Astrocyte of the spinal cord (primary cell): ENCODE data around the gene UBASH3B.
A peak's percentile ranks its signal among the peaks of the same experiment; 100 is the strongest.

Source experiments
- DNase-seq: peaks from one replicate; pipeline ENCODE4 v3.0.0; 2011; ENCODE audit warnings: low read depth, low spot score
- H3K4me3 ChIP-seq: 2 replicates; pipeline ENCODE4 v1.5.1; 2011; ENCODE audit warnings: low read depth, mild to moderate bottlenecking, low read length, moderate library complexity
- in situ Hi-C: cut with HindIII; loops from 2 replicates; pipeline ENCODE4 v1.10.0; 2017; ENCODE audit warnings: low sequenced_read_pairs
- TF ChIP-seq, protein P1 (sequence below): IDR thresholded peaks from 2 replicates; pipeline ENCODE4 v1.5.1; 2012; ENCODE audit warnings: low read depth, mild to moderate bottlenecking, low read length, inconsistent platforms

UBASH3B gene

DNA sequence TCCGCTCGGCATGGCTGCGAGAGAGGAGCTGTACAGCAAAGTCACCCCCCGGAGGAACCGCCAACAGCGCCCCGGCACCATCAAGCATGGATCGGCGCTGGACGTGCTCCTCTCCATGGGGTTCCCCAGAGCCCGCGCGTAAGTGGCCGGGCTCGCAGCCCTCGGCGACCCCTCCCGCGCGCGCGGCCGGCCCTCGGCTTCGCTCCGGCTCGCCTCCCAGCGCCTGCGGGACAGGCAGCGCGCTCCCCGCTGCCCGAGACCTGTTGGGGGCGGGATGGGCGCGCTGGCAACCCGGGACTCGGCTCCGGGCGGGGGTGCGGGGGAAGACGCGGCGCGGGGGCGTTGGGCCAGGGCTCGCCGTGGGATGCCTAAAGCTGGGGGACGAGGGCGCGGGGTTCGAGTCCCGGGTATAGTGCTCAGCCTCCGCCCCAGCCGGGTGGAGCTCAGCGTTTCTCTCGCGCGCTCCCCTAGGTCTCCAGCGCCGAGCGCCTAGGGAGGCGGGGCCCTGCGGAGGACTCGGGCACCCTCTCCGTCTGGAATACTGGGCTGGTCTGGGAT lies 630 bp downstream of the UBASH3B start:
- TF ChIP-seq, protein P1, sequence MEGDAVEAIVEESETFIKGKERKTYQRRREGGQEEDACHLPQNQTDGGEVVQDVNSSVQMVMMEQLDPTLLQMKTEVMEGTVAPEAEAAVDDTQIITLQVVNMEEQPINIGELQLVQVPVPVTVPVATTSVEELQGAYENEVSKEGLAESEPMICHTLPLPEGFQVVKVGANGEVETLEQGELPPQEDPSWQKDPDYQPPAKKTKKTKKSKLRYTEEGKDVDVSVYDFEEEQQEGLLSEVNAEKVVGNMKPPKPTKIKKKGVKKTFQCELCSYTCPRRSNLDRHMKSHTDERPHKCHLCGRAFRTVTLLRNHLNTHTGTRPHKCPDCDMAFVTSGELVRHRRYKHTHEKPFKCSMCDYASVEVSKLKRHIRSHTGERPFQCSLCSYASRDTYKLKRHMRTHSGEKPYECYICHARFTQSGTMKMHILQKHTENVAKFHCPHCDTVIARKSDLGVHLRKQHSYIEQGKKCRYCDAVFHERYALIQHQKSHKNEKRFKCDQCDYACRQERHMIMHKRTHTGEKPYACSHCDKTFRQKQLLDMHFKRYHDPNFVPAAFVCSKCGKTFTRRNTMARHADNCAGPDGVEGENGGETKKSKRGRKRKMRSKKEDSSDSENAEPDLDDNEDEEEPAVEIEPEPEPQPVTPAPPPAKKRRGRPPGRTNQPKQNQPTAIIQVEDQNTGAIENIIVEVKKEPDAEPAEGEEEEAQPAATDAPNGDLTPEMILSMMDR, result no peak
- peak; percentile 75 for DNase-seq
- H3K4me3 ChIP-seq, result peak overlapping the region; percentile 88
- in situ Hi-C loops, result no loop called here

DNA sequence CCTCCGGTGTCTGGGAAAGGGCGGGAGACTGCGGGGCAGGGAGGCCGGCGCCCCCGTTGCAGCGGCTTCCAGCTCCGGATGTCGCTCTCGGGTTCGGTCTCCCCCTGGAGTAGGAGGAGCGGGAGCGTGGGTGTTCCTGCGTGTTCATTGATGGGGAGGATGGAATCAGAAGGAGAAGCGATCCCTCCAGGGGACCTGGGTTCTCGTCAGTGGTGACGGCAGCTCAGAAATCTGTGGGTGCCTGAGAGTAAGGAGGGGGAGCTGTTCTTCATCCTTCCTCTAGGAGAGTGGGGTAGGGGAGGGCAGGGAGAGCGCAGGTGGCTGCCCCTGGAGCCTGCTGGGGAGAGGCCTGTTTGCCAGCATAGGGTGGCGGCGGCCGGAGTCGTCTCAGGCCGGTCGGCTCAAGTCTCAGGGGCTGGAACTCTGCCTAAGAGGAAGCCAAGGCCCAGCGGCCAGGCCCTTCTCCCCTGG lies 1.1 kb downstream of the UBASH3B start:
- in situ Hi-C loops, result no loop called here

DNA sequence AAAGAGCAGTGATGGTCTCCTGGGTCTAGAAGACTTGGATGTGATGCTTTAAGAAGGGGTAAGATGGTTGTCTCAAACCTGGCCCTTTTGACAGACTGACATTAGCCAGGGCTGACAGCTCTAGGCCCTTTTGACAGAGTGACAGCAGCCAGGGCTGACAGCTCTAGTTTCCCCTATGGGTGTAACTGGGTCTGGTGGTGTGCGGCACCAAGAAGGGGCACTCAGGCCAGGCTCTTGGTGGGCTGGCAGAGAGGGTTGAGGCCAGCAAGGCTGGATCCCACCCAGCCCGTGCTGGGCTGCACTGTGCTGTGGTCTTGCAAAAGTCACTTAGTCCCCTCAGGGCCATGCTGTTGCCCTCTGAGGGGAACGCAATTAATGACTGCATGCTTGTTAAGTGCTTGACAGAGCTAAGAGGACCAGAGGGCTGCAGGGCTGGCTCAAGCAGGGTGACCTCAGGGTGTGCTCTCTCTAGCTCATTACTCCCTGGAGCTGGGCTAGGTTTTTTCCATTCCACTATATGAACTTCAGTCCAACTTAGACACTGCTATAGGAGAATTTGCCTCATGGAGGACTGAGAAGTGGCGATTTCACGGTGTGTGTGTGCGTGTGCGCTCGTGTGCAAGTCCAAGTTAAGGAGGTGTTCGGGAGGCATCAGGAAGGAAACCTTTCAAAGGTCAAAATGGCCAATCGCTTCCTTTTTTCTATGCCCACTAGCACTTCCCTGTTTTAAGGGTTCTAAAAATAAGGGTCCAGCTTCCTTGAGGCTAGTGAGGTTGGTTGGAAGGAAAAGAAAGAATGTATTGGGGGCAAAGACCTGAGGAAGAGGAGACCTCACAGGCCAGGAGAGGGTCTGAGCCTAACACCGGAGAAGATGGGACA lies 4.4 kb downstream of the UBASH3B start:
- TF ChIP-seq, protein P1, result no peak
- in situ Hi-C loops, result no loop called here
- no peak for DNase-seq
- no peak overlapping the region for H3K4me3 ChIP-seq

More for the DNA sequence above, 1.1 kb downstream of the UBASH3B start:
- peak overlapping the region; percentile 88 for H3K4me3 ChIP-seq
- TF ChIP-seq, protein P1, result no peak
- peak; percentile 51 for DNase-seq

DNA sequence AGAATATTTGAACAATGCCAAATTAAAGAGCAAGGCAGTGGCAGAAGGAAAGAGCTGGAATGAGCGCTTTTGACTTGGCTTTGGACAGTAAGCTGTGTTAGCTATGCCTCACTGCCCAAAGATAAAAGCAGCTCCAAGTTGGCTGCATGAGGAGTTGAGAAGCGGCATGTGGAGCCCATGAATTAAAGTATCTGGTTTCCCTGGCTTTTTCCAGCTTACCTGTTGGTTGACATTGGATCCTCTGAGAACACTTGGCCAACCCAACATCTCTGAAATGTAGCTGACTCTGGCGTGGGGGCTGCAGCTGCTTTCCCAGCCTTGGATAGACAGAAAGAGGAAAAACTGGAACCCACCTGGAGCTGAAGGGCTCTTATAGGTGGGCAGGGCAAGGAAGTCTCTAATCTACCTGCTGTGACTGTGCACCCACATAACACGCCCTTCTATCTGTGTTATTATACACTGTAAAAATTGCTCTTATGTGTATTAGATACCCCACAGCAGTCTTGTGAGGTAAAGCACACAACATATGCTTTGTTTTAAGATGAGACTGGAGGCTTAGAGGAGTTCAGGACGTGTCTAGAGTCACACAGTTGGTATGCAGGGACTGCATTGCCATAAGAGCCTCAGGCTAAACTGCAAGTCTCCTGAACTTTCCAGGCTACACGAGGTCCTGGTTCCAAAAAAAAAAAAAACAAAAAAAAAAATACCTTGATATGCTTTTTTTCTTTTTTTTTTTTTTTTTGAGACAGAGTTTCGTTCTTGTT lies 5.8 kb downstream of the UBASH3B start:
- no peak for DNase-seq
- TF ChIP-seq, protein P1, result no peak
- in situ Hi-C loops, result no loop called here
- no peak overlapping the region for H3K4me3 ChIP-seq

DNA sequence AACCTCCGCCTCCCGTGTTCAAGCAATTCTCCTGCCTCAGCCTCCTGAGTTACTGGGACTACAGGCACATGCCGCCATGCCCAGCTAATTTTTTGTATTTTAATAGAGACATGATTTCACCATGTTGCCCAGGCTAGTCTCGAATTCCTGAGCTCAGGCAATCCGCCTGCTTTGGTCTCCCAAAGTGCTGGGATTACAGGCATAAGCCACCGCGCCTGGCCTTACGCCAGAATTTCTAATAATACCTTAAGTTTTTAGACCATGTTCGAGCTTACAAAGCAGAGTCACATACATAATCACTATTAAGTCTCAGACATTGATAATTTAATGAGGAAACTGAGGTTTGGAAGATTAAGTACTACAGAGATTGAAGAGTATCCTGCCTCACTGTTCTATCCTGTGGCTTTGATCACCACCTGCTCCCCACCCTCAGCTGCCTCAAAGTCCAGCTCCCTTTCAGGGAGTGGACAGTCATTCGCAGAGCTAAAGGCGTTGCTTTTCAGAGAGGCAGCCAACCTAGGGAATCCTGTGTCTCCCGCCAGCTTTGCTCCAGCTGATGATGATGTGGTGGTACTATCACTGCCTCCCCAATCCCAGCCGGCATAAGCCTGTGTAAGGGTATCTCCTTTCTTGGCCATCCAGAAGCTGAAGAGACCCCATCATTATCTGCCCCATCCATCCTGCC lies 7.7 kb downstream of the UBASH3B start:
- DNase-seq, result no peak
- in situ Hi-C loops, result no loop called here
- TF ChIP-seq, protein P1, result no peak
- no peak overlapping the region for H3K4me3 ChIP-seq

DNA sequence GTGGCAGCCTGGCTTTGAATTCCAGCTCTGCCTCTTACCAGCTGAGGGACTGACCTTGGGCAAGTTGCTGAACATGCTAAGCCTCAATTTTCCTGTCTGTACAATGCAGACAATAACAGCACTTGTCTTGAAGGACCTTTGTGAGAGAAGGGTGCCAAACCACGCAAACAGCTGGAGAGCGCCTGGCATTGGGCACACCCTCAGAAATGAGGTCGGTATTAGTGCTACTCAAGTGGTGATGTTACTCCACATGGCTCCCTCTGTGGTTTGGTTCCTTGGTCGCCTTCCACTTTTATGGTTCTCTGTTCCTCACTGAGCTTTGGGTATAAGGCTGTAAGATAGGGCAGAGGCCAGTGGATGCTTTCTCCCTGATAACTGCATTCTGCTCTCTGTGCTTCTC lies 8.2 kb downstream of the UBASH3B start:
- DNase-seq, result peak; percentile 61
- in situ Hi-C loops, result no loop called here
- no peak overlapping the region for H3K4me3 ChIP-seq
- TF ChIP-seq, protein P1, result no peak
